Myocyte (in vitro differentiated cells): Measurements from ENCODE around the gene SETMAR. TPM values are rescaled to one million over a fixed set of nuclear protein-coding genes. Genes with fewer than 3 reads are reported as not detected.
"Not testable (repeated sequence)": the region's sequence is repeated elsewhere in the genome, so short reads cannot be mapped to it uniquely, and the experiment has no call there.

Experiments
- DNase-seq: peaks from one replicate; pipeline ENCODE4 v3.0.0-alpha.2; 2012; ENCODE audit warnings: low read depth
- polyA plus RNA-seq: library from polyadenylated mRNA; unstranded; fragments of >200 nt; gene quantifications from one replicate; pipeline ENCODE4 v1.2.1, GENCODE V29; 2012; ENCODE audit warnings: missing spikeins
- total RNA-seq: library from RNA; depleted of rRNA; stranded (reverse); fragments of >200 nt; gene quantifications from 2 replicates; pipeline ENCODE4 v1.2.3, GENCODE V29; 2014

SETMAR gene
- total RNA-seq = 15.2 and 15.4 TPM in 2 replicates
- 10.4 TPM for polyA plus RNA-seq

DNA sequence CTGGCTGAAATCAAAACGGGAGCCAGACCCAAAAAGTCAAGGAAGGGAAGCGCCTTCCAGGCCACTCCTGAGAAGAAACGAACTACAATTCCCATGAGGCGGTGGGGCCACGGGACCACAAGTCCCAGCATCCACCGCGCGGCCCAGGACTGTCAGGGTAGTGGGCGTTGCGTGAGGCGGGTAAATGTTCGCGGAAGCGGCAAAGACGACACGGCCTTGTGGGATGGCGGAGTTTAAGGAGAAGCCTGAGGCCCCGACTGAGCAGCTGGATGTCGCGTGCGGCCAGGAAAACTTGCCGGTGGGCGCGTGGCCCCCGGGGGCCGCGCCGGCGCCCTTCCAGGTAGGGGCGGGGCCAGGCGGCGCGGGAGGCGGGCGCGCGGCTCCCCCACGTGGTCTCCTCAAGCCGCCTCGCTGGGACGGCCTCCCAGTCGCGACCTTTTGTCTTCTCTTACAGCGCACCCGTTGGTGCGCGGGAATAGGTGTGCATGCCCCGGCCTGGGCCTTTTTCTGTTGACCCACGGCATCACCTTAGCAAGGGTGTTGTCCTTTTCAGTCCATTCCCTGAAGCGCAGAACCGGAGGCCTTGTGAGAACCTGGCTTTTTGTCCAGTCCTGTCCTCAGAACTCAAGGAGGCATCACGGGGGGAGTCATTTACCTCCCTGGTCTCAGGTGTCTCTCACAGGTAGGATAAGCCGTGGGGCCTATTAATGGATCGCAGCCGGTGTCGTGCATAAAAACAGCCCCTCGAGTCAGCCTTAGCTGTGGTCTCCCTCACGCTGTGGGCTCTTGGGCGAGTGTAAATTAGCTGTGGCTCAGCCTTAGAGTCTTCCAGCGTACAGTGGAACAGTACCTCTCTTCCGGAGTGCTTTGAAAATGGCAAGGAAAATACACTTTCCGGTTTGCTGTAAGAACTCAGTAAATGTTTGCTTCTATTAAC is at the start of gene SETMAR:
Gene SETMAR (plus strand): TSS at position 183 of the 937 bp plus-strand sequence. CDS start 2 bp downstream, at position 185.
- peak; percentile 90 for DNase-seq

DNA sequence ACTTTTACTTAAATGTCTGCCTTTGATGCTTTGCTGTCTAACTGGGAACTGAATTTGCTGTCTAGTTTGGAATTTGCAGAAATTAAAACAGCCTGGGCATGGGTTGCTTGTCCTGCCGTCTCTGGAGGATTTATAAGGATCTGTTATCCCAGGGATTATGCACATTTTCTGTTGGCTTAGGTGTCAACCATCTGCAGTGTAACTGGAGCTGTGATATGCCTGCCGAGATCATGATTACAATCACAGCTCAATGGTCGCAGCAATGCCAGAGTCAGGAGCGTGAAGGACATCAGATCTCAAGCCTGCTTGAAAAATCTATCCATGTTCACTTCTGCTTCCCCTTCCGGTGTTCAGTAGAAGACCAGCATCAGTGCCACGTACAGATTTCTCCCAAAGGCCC is 41.8 kb upstream of the SETMAR start:
- DNase-seq = no peak

DNA sequence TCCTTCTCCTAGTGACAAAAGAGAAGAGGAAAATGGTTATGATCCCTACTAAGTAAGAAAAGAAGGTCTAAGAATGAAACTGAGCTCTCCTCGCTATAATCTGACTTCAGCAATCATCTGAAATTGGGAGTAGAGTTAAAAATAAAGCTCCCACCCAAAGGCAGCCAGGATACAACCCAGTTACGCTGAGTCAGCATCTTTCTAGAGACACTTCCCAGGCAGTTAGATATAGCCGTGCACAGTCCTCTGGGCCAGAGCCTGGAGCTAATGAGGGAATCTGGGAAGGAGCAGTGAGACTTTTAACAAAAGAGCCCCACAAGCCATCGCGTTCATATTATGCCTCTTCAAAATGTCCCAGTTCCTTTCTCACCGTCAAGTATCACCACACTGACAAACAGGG is 39.1 kb upstream of the SETMAR start:
- no peak for DNase-seq

DNA sequence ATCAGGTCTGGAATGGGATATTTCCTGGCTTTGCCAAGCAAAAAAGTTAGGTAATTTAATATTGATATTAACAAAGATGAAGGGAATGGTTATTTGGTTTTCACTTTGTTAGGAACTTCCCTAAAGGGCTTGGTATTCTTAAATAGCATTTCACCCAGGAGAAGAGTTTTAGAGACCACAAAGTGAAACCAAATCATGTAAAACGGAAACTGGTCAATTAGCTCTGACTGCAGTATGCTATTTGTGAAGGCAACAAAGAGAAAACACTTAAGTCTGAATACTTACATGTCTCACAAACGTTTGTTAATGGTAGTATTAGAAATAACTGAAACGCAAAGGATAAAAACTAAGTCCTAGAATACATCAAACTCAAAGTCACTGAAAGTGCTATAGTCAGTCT is 32.4 kb upstream of the SETMAR start:
- DNase-seq = peak; percentile 1

DNA sequence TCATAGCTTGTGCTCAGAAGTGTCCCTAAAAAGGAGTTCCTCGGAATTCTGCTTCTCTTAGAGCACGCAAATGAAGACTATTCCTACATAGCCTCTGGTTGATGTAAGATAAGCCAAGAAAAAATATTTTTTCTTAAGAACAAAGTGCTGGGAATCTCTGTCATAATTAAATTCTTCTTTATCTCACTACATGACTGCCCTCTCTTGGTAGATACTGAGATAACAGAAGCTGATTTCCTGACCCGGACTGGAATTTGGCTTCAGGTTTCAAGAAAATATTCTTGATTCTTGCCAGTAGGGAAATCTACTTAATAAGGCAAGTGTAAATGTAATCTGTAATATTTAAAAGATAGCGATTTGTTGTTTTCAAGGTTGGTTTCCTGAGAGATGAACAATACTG is 31.3 kb upstream of the SETMAR start:
- DNase-seq = peak; percentile 56

DNA sequence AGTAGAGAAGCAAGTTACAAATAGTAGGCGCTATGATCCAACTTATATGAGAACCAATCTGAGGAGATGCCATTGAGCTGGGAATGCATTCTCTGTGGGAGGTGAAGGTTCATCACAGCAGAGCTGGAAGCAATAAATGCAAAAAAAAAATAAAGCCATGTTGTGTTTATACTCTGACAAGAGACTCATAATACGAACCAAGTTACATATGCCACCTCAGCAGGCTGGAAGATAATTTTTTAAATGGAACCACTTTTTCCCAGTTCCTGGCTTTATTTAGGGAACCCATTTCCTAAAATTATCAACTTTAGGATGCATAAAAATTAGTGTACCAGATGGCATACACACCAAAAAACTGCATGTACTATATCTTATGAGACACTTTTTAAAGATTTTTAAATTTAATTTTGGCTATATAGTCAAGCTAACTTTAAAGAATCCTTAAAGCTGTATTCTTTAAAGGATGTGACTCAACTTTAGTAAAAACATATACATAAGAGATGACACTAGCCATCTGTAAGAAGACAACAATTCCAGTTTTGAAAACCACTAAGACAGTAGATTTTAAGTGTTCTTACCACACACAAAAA is 23.6 kb upstream of the SETMAR start:
- no peak for DNase-seq

DNA sequence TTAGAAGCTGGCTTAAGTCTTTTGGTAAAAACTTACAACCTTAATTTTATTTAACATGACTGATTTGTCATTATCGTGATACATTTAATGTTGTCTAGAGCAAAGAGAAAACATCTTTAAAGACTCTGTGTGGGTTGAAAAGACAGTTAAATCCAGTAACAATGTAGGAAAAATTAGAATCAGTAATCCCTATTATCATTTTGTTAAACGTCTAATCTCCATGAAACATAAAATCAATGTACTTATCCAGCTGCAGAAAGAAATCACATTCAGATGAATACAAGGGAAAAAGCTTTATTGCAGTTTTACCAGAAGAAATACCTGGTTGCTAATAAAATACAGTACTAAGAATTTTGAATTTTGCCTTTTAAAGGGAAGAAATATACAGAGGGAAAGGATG is 21.2 kb upstream of the SETMAR start:
- DNase-seq = no peak

DNA sequence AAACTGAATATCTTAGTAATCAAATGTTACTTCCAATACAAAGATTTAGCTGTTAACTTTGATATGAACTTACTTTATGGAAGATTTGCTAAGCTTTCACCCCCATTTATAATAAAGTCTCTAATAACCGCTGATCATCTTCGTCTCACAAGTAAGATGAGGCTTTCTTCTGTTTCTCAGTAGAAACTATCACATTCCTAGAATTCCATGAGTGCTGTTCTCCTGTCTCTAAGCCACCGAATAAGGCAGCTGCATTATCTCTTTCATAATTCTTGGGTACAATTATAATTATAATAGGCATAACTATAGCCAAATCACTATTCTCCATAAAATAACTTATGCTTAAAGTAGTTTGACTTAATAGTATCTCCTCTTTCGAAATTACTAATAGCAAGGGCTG is 18.3 kb upstream of the SETMAR start:
- no peak for DNase-seq

DNA sequence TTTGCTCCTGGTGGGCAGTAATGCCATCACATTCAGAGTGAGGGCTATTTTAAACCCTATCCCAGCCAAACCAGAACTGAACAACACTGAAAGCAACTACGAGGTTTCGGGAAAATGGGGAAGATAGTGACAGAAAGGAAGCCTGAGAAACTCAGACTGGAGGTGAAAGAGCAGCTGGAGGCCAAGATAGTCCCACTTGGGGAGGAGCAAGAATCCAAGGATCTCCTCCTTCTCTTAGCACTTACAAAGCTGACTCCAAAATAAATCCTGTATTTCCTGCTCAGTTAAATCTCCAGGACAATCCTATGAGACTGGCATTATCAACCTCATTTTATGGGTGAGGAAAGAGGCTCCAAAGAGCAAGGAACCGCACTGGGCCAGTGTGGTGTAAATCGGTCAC is 14.1 kb upstream of the SETMAR start:
- DNase-seq = no peak

DNA sequence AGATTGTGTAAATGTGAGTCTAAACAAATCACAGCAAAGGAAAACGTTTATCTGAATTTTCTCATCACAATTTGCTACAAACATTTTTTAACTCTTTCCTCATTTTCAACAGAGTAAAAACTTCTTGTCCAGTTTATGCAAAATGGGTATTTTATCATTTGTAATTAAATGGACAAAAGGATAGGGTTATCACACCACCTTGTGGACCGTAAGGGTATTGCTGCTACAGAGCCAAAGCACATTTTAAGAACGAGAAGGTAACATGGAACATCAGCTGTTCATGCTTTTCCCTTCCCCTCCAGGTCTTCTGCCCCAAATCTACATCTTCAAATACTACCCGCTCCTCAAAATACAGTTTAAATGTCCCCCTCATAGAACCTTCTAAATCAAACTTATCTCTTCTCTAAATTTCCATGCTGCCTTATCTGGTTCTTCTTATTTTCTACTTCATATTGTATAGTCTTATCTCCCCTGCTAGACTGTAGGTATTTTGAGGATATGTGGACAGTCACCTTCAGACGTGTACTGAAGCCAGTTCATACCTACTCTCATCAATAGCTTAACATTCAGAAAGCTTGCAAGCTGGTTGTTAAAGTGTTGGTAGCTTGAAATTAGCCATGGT is 12.8 kb upstream of the SETMAR start:
- peak; percentile 53 for DNase-seq

DNA sequence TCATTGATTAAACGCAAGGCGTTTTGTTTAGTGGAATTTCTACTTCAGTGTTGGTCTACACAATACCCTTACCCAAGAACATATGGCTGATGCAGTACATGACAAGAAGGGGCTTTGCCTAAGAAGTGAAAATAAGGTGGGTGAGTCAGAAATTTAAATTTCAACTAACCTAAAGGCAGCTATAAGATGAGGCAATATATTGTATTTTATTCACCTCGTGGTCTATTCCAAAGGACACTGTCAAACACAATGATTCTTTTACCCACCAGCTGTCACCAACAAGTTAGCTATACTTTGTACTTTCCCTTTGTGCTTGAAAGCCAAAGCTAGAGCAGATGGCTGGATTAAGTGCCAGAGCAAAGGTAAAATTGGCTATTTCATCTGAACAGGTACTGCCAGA is 10.9 kb upstream of the SETMAR start:
- no peak for DNase-seq

DNA sequence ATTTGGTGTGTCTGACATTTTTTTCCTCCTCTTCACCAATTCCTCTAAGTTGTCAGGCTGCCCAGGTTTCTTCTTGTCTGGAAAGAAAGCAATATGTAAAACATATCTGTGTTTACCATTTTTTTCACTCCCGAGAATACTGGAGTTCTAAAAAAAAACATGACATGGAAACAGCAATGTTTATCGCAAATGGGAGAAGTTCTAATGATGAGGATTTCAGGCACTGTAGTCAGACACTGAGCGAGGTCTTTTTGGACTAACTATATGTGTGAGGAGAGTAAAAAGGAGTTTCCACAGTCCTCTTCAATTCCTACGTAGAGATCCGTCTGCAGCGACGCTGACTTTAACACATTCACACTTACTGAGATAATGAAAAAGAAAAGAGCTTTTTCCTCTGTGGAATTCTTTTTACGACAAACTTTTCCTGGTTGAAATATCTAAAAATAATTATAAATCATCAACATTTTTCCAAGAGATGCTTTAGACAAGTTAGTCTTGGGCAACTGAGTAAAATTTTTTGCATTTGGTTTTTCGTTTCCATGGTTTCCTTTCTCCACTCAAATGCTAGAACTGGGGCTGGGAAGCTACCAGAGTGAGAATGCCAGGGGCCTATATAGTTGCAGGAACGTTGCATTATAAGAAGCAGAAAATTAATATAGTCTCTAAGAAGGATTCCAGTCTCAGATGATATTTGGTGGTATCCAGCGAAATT is 8.4 kb upstream of the SETMAR start:
- no peak for DNase-seq

DNA sequence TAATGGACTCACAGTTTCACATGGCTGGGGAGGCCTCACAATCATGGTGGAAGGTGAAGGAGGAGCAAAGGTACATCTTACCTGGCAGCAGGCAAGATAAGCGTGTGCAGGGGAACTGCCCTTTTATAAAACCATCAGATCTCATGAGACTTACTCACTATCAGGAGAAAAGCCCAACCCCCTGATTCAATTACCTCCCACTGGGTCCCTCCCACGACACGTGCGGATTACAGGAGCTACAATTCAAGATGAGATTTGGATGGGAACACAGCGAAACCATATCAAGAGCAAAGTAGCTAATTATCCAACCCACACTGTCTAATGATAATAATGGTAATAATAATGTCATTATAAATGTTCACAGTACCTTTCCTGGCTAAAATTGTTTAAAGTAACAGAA is 6.7 kb upstream of the SETMAR start:
- DNase-seq = not testable (repeated sequence)

DNA sequence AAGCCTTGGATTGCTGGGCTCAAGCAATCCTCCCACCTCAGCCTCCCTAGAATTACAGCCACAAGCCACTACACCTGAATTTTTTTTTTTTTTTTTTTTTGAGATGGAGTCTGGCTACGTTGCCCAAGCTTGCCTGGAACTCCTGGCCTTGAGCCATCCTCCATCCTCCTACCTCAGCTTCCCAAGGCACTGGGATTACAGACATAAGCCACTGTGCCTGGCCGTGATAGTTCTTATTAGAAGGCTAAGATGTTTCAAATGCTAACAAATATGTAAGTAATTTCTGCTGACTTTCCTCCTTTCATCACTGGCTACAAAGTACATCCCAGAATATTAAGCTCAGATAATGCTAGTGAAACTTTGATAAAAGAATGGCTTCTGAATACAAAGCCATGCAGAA is 5.7 kb upstream of the SETMAR start:
- no peak for DNase-seq

DNA sequence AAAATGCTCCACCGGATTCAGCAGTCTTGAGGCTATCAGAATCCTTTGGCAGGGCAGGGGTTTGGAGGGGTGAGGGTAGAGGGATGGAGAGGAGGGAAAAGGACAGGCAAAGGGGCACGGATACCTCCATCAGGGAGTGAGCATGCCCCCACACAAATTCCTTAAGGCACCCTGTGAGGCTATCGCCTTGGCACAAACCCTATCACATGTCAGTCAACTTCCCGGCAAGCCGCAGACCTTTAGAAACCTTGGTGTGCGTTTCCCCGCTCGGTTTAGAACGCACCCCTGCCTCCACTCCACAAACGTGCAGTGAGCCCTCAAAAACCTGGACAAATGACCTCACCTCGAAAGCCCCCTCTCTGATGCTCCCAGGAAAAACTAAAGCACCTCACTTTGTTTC is 422 bp upstream of the SETMAR start:
- DNase-seq = no peak

DNA sequence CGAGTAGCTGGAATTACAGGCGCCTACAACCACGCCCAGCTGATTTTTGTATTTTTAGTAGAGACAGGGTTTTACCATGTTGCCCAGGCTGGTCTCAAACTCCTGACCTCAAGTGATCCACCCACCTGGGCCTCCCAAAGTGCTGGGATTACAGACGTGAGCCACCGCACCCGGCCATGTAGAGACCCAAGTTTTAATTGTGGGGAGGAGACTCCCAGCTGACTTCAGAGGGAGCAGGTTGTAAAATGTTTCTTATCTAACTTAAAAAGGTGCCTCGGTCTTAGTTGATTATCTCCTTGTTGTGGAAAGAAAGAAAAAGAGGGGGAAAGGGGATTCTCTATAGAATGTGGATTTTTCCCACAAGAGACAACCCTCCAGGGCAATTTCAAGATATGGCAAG is 2.0 kb downstream of the SETMAR start:
- DNase-seq = not testable (repeated sequence)

DNA sequence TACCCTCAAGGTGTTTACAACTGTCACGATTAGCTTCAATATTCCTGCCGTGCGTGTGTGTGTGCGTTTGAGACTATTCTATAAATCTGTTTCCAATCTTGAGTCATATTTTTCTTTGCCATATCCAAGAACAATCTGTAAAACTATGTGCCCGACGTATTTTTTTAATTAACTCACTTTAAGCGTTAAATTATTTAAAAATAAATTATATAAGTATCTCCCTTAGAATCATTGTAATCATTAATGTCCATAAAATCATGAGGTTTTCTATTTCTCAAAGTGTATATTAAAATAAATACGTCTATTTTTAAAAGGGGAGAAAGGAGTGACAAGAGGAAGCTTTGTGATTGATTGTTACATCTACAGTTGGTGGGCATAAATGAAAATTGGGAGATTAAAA is 2.9 kb downstream of the SETMAR start:
- no peak for DNase-seq

DNA sequence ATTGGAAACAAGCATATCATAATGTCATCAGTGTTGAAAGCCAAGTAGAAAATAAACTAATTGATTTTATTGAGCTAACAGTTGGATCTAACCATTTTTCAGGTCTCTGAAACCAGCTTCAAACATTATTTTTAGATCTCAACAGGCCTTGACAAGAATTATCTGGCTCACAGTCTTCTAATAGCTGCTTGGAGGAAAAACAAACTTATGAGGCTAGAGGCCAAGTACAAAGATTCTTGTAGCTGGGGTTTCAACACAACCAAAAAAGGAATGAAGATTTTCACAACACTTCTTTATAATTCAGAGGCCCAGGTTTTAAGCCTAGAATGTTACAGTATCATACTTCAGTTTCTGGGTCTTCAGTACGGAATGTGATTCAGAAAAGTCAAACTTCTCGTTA is 3.7 kb downstream of the SETMAR start:
- DNase-seq = peak; percentile 24

DNA sequence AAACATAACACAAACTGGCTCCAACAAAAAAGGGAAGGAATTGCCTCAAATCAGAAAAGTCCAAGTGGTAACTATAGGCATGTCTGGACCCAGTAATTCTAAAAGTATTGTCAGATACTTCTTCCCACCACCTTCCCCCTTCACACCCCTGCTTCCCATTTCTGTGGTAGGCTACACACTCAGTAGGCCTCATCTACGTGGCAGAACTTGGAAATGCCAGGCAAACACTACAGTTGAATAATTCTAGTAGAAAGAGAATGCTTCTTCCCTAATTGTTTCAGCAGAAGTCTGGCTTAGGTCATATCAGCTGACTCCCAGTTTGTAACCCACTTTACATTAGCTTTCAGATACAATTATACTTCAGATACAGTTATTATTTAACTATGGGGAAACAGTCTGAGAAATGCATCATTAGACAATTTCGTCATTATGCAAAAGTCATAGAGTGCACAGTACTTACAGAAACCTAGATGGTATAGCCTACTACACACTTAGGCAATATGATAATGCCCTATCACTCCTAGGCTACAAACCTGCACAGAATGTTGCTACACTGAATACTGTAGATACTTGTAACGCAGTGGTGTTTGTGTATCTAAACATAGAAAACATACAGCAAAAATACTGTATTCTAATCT is 6.4 kb downstream of the SETMAR start:
- no peak for DNase-seq

DNA sequence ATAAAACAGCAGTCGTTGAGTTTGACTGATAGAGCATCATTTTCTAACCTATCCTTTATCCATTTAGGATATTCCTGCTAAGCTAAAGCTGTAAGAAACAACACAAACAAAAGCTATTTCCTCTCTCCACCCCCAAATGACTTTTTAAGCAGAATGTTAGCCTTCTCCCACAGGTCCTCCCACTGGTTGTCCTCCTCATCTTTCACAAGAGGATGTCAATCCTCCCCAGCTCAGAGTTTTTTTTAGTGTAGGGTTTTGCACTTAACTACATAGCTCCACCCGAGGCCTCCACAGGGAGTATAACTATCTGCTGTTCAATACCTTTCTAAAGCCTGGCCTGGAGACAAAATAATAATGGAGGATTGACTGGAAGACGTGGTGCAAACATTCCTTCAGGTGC is 7.8 kb downstream of the SETMAR start:
- no peak for DNase-seq

DNA sequence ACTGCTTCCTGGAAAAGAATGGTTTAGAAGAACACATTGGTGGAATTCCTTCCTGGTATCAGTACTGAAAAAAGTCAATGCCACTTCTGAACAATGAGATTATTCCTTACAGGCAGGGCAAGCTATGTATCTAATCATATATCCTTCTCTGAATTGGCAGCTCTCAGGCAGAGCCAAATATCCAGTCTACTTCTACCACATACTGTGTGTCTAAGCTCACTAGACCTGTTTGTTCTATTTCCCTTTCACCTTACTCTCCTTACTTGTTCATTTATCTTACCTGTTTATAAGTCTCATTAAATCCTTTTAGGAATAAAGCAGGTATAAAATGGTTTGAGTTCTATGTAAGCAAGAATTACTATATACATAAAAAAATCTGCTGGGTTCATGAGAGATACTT is 8.3 kb downstream of the SETMAR start:
- DNase-seq = no peak
